HCT116 (cell line): ENCODE measurements around the gene FCRL6. TPM values are rescaled to one million over a fixed set of nuclear protein-coding genes. Genes with fewer than 3 reads are reported as not detected.

ENCODE experiments used
- ATAC-seq: fragments of 200-7000 bp; cut with Tn5 transposase; 2 replicates; pipeline ENCODE4 v1.9.1; 2020; ENCODE audit warnings: mild to moderate bottlenecking, moderate library complexity
- BruUV-seq: library from RNA; stranded (reverse); fragments of 400-500 nt; replicated peaks from 2 replicates; lab custom pipeline; 2021; lab: Mats Ljungman, UMichigan
- CTCF ChIA-PET: fragments of 300-600 bp; sonication (Branson Sonifier 250); formaldehyde crosslinking; loops from one replicate; lab custom pipeline; 2021; ENCODE audit warnings: antibody characterized with exemption; lab: Charles Lee
- POLR2A ChIA-PET: fragments of 300-600, 350-600 bp; sonication (Branson Sonifier 250); formaldehyde crosslinking; loops from one replicate; lab custom pipeline; 2021; ENCODE audit warnings: antibody characterized with exemption; lab: Charles Lee
- RAD21 ChIA-PET, 2 experiments: fragments of 300-600 bp; sonication (Branson Sonifier 250); formaldehyde crosslinking; loops; one replicate each; lab custom pipeline; 2023; ENCODE audit warnings: low total read pairs in 2 of 2; ENCODE audit not compliant: uncharacterized antibody in 2 of 2, unreplicated experiment in 2 of 2, low non-redundant PET in 1 of 2; lab: Charles Lee
- DNase-seq: peaks from one replicate; pipeline ENCODE4 v3.0.0-alpha.2; 2010; ENCODE audit warnings: low read depth, low spot score
- H2AFZ ChIP-seq: fragments of 200-600 bp; shearing (Covaris generic), sonication (generic); 2 replicates; pipeline ENCODE4 v1.6.1; 2017; ENCODE audit warnings: low read depth, mixed run types, mixed read lengths, antibody characterized with exemption, low read length; ENCODE audit not compliant: poor library complexity, severe bottlenecking
- H3K27ac ChIP-seq: 2 replicates; pipeline ENCODE4 v1.5.1; 2012; ENCODE audit warnings: low read depth, low read length
- H3K27me3 ChIP-seq: fragments of 200-600 bp; sonication (generic); 2 replicates; pipeline ENCODE4 v1.6.1; 2016; ENCODE audit warnings: mixed run types, low read length, mixed read lengths; ENCODE audit not compliant: insufficient read depth
- H3K36me3 ChIP-seq, 2 experiments: fragments of 200-500 bp in 1 of 2; fragments of 200-600 bp in 1 of 2; sonication (Bioruptor generic) in 1 of 2; sonication (generic) in 1 of 2; 2 replicates each; pipeline versions ENCODE4 v1.5.1 to v1.6.1; 2014 to 2016; ENCODE audit warnings: low read length in 2 of 2, inconsistent platforms in 1 of 2, mixed read lengths in 1 of 2, mixed run types in 1 of 2; ENCODE audit not compliant: insufficient read depth in 2 of 2, control insufficient read depth in 1 of 2
- H3K4me1 ChIP-seq, 2 experiments: fragments of 200-600 bp in 1 of 2; sonication (generic) in 1 of 2; 2 replicates each; pipeline versions ENCODE4 v1.5.1 to v1.6.1; 2012 to 2017; ENCODE audit warnings: low read length in 2 of 2, inconsistent platforms in 1 of 2, mild to moderate bottlenecking in 1 of 2, mixed read lengths in 1 of 2, mixed run types in 1 of 2, moderate library complexity in 1 of 2; ENCODE audit not compliant: insufficient read depth in 2 of 2, control insufficient read depth in 1 of 2
- H3K4me2 ChIP-seq: fragments of 200-600 bp; sonication (generic); 2 replicates; pipeline ENCODE4 v1.6.1; 2017; ENCODE audit warnings: mixed run types, low read length, mixed read lengths
- H3K4me3 ChIP-seq, 2 experiments: fragments of 200-600 bp in 1 of 2; sonication (generic) in 1 of 2; replicated peaks in 1 of 2; 2 replicates each; pipeline ENCODE4 v1.5.1; 2011 to 2016; ENCODE audit warnings: low read length in 2 of 2, control low read depth in 1 of 2, low read depth in 1 of 2, mild to moderate bottlenecking in 1 of 2, mixed read lengths in 1 of 2, mixed run types in 1 of 2
- H3K79me2 ChIP-seq: fragments of 200-600 bp; sonication (generic); 2 replicates; pipeline ENCODE4 v1.6.1; 2017; ENCODE audit warnings: mild to moderate bottlenecking, mixed run types, low read length, moderate library complexity, mixed read lengths; ENCODE audit not compliant: insufficient read depth
- H3K9ac ChIP-seq: fragments of 200-600 bp; sonication (generic); 2 replicates; pipeline ENCODE4 v1.6.1; 2016; ENCODE audit warnings: low read length, mixed read lengths
- H3K9me2 ChIP-seq: fragments of 200-600 bp; sonication (generic), shearing (Covaris generic); 2 replicates; pipeline ENCODE4 v1.6.1; 2017; ENCODE audit warnings: mixed run types, mild to moderate bottlenecking, moderate library complexity; ENCODE audit not compliant: insufficient read depth
- H3K9me3 ChIP-seq, 2 experiments: fragments of 200-500 bp in 1 of 2; fragments of 200-600 bp in 1 of 2; sonication (Bioruptor generic) in 1 of 2; sonication (generic) in 1 of 2; 2 replicates each; pipeline ENCODE4 v1.6.1; 2014 to 2017; ENCODE audit warnings: low read length in 2 of 2, mixed read lengths in 2 of 2, inconsistent platforms in 1 of 2, low read depth in 1 of 2, mild to moderate bottlenecking in 1 of 2, mixed run types in 1 of 2, moderate library complexity in 1 of 2; ENCODE audit not compliant: control insufficient read depth in 1 of 2, insufficient read depth in 1 of 2
- H4K20me1 ChIP-seq: fragments of 200-600 bp; sonication (generic), shearing (Covaris generic); 2 replicates; pipeline ENCODE4 v1.6.1; 2017; ENCODE audit warnings: mixed run types, mild to moderate bottlenecking, moderate library complexity; ENCODE audit not compliant: insufficient read depth
- CBX3 ChIP-seq: IDR thresholded peaks from 2 replicates; pipeline ENCODE4 v1.6.1; 2012; ENCODE audit warnings: low read depth
- EZH2 ChIP-seq: fragments of 200-600 bp; sonication (generic); IDR thresholded peaks from 2 replicates; pipeline ENCODE4 v1.6.1; 2017; ENCODE audit warnings: antibody characterized with exemption, mixed run types
- POLR2AphosphoS5 ChIP-seq: IDR thresholded peaks from 2 replicates; pipeline ENCODE4 v1.6.1; 2011; ENCODE audit warnings: mild to moderate bottlenecking, low read depth, low read length, moderate library complexity
- SP1 ChIP-seq: IDR thresholded peaks from 2 replicates; pipeline ENCODE4 v1.6.1; 2012; ENCODE audit warnings: low read depth
- TCF7L2 ChIP-seq: IDR thresholded peaks from 2 replicates; pipeline ENCODE4 v1.7.0; 2011; ENCODE audit warnings: borderline replicate concordance, inconsistent platforms; ENCODE audit not compliant: insufficient read depth, insufficient read length; ENCODE audit errors: extremely low read depth
- intact Hi-C: fragments of 100-400 bp; cut with micrococcal nuclease; formaldehyde crosslinking; loops from 2 replicates; pipeline ENCODE4 v1.10.0; 2022
- total RNA-seq: library from RNA; stranded (reverse); gene quantifications from one replicate; pipeline ENCODE4 v1.2.1, GENCODE V29; 2021; ENCODE audit not compliant: unreplicated experiment
- TF ChIP-seq, protein P1 (sequence below), 3 experiments: fragments of 200-600 bp in 1 of 3; sonication (generic) in 1 of 3; IDR thresholded peaks in 2 of 3; conservative IDR thresholded peaks in 1 of 3; 2 replicates each; pipeline ENCODE4 v1.5.1; 2012 to 2017; ENCODE audit warnings: low read depth in 2 of 3, low read length in 2 of 3, antibody characterized with exemption in 1 of 3, borderline replicate concordance in 1 of 3, control low read depth in 1 of 3, mild to moderate bottlenecking in 1 of 3, mixed read lengths in 1 of 3, mixed run types in 1 of 3, moderate library complexity in 1 of 3; ENCODE audit not compliant: insufficient read depth in 1 of 3
- TF ChIP-seq, protein P2 (sequence below): IDR thresholded peaks from 2 replicates; pipeline ENCODE4 v1.6.1; 2012; ENCODE audit warnings: low read depth

The FCRL6 gene
- total RNA-seq, 1 experiment from 2014 or later: not detected

DNA sequence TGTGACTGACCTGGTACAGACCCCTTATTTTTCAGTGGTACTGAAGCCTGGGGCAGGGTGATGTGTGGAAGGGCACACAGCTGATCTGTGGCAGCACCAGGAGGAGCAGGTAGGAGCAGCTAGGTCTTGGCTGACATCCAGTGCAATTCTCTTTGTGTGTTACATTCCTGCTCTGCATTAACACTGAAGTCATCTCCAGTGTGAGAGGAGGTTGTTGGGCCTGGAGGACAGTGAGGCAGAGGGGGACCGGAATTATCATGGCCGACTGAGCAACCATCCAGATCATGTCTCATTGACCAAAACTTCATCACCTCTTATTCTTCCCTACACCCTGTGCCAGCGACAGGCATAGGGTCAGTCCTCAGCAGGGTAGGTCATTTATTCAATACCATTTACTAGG lies 26.0 kb downstream of the FCRL6 start:
- no peak for DNase-seq
- BruUV-seq: no TSS peak
- Histone ChIP-seq H4K20me1 (no peaks in the 10 kb centered on the region), H2AFZ (no peak overlapping the region), H3K79me2 (no peaks in the 10 kb centered on the region), H3K36me3 (no peaks in the 10 kb centered on the region), H3K9ac (no peak overlapping the region), H3K4me2 (no peak overlapping the region), H3K9me2 (no peaks in the 10 kb centered on the region), H3K4me1 (peaks cover 0 to 7% of the 10 kb centered on the region in 2 experiments; a peak in 1 of 4 replicates), H3K27ac (no peak overlapping the region), H3K27me3 (peaks cover 12% of the 10 kb centered on the region; the same call in 1 of the 2 replicates), H3K4me3 (no peak overlapping the region), H3K9me3 (no peaks in the 10 kb centered on the region)
- ChIA-PET RAD21 (no interaction called here), POLR2A (no interaction called here), CTCF (interaction anchor here (4.4 kb wide), 1 partner anchor 30 kb away, joined by 20 read pairs; no protein-coding TSS in a partner anchor)
- no peak for TF ChIP-seq SP1
- TF ChIP-seq, protein P1, sequence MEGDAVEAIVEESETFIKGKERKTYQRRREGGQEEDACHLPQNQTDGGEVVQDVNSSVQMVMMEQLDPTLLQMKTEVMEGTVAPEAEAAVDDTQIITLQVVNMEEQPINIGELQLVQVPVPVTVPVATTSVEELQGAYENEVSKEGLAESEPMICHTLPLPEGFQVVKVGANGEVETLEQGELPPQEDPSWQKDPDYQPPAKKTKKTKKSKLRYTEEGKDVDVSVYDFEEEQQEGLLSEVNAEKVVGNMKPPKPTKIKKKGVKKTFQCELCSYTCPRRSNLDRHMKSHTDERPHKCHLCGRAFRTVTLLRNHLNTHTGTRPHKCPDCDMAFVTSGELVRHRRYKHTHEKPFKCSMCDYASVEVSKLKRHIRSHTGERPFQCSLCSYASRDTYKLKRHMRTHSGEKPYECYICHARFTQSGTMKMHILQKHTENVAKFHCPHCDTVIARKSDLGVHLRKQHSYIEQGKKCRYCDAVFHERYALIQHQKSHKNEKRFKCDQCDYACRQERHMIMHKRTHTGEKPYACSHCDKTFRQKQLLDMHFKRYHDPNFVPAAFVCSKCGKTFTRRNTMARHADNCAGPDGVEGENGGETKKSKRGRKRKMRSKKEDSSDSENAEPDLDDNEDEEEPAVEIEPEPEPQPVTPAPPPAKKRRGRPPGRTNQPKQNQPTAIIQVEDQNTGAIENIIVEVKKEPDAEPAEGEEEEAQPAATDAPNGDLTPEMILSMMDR (IDR thresholded peaks at IDR 0.05 in 2 of 3, conservative IDR thresholded peaks at IDR 0.05 in 1 of 3; ENCODE audit: borderline replicate concordance in 1 of 3, insufficient read depth in 1 of 3, low read depth in 2 of 3, low read length in 2 of 3): no peak
- no peak for TF ChIP-seq EZH2
- TF ChIP-seq TCF7L2: no peak
- TF ChIP-seq, protein P2, sequence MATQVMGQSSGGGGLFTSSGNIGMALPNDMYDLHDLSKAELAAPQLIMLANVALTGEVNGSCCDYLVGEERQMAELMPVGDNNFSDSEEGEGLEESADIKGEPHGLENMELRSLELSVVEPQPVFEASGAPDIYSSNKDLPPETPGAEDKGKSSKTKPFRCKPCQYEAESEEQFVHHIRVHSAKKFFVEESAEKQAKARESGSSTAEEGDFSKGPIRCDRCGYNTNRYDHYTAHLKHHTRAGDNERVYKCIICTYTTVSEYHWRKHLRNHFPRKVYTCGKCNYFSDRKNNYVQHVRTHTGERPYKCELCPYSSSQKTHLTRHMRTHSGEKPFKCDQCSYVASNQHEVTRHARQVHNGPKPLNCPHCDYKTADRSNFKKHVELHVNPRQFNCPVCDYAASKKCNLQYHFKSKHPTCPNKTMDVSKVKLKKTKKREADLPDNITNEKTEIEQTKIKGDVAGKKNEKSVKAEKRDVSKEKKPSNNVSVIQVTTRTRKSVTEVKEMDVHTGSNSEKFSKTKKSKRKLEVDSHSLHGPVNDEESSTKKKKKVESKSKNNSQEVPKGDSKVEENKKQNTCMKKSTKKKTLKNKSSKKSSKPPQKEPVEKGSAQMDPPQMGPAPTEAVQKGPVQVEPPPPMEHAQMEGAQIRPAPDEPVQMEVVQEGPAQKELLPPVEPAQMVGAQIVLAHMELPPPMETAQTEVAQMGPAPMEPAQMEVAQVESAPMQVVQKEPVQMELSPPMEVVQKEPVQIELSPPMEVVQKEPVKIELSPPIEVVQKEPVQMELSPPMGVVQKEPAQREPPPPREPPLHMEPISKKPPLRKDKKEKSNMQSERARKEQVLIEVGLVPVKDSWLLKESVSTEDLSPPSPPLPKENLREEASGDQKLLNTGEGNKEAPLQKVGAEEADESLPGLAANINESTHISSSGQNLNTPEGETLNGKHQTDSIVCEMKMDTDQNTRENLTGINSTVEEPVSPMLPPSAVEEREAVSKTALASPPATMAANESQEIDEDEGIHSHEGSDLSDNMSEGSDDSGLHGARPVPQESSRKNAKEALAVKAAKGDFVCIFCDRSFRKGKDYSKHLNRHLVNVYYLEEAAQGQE: no peak
- no peak for TF ChIP-seq POLR2AphosphoS5
- no peak for TF ChIP-seq CBX3
- no peak for ATAC-seq
- intact Hi-C loops: loop anchor here (2.0 kb wide), 1 partner anchor 63 kb away; no protein-coding TSS in a partner anchor
